NCI-H774 (cell line): Measurements from ENCODE around the gene F2RL1.
"Not testable (repeated sequence)": the region's sequence is repeated elsewhere in the genome, so short reads cannot be mapped to it uniquely, and the experiment has no call there.

Source experiments
- DNase-seq: peaks from one replicate; lab custom pipeline; 2025; lab: John Stamatoyannopoulos, UW

The F2RL1 gene, protein sequence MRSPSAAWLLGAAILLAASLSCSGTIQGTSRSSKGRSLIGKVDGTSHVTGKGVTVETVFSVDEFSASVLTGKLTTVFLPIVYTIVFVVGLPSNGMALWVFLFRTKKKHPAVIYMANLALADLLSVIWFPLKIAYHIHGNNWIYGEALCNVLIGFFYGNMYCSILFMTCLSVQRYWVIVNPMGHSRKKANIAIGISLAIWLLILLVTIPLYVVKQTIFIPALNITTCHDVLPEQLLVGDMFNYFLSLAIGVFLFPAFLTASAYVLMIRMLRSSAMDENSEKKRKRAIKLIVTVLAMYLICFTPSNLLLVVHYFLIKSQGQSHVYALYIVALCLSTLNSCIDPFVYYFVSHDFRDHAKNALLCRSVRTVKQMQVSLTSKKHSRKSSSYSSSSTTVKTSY

DNA sequence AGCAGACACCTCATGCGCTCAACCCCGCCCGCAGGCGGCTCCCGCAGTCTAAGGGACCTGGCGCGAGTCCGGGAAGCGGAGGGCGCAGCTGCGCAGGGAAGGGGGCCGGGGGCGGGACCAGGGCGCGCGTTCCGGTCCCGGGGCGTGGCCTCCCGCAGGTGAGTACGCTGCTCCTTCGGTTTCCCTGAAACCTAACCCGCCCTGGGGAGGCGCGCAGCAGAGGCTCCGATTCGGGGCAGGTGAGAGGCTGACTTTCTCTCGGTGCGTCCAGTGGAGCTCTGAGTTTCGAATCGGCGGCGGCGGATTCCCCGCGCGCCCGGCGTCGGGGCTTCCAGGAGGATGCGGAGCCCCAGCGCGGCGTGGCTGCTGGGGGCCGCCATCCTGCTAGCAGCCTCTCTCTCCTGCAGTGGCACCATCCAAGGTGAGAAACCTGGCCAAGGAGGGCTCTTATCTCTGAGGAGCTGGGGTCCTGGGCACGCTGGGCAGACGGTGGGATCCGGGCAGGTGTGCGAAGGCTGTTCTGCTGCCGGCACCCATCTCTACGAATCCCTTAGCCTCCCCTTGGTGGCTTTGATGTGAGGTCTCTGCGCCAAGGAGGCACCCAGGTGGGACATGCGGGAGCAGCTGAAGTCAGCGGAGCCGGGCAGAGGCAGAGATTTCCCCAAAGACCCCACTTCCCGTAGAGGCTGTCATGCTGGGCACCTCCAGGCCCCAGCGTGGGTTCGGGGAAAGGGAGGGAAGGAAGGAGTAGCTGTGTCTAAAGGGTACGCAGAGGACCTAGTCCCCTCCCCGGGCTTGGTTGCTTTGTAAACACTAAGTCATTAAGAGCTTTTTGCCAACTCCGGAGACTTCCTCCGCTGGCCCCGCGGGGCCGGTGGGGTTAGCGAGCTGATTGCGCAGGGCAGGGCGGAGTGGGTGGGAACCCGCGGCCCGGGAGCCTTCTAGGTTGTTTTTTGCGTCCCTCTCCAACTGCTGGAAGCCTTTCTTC, at the start of gene F2RL1:
F2RL1 (plus strand) TSS at position 187 of the 988 bp plus-strand sequence; CDS start at position 340, 153 bp downstream.
- DNase-seq: peak; percentile 81

DNA sequence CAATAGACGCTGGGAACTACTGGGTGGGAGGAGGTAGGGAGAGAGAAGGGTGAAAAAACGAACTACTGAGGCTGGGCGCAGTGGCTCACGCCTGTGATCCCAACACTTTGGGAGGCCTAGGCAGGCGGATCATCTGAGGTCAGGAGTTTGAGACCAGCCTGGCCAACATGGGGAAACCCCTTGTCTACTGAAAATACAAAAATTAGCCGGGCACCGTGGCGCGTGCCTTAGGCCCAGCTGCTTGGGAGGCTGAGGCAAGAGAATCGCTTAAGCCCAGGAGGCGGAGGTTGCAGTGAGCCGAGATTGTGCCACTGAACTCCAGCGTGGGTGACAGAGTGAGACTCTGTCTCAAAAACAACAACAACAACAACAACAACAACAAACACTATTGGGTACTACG, 47.8 kb upstream of the F2RL1 start:
- not testable (repeated sequence) for DNase-seq

DNA sequence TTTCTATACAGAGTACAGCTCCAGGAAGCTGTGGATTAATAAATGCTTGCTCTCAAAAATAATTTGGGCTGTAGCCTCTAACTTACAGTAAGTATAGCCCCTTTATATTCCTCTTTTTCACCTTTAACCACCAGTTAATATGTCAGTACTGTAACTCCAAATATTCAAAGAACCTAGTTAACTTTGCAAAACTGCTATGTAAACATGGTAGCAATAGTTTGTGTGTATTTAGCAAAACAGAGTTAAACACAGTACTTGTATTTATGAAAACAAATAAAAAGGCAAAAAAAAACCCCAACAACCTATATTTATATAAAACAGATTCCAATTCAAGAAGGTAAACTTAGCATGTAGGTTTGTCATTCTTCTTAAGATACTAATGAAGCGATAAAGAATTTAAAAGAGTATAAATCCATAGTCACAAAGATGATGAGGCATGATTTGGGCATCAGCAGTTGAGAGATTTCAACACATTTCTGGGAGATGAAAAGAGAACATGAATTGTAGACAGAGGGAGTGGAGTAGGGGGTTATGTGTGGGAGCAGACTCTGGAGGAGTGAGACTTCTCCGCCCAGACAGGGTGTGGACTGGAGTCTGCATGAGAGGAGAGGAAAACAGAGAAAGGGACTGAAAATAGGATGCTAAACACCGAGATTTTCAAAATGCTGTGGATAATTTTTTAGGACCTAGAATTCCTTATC, 47.0 kb upstream of the F2RL1 start:
- DNase-seq: no peak

DNA sequence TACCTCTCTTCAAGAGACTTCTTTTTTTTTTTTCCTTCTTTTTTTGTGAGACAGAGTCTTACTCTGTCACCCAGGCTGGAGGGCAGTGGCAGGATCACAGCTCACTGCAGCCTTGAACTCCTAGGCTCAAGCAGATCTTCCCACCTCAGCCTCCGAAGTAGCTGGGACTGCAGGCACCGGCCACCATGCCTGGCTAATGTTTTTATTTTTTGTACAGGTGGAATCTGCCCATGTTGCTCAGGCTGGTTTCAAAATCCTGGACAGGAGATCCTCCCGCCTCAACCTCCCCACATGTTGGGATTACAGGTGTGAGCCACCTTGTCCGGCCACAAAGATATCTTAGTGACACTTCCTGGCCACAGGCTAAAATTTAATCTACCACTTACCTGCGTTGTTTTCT, 42.9 kb upstream of the F2RL1 start:
- no peak for DNase-seq

DNA sequence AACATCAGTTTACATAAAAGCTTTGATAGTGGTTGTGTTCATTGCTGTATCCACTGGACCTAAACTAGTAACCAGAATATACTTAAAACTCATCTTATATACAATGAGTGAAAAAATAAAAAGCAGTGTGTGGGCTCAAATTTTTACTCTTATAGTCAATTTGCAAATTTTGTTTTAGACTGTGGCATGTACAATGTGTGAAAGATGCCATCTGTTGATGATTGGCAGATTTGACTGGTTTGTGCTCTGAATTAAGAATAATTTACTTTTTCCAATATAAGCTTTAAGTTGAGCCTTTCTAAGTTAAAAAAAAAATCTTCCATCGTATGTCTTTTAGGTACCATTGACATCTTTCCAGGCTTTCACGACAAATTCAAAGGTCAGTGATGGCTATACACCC, 42.4 kb upstream of the F2RL1 start:
- no peak for DNase-seq

DNA sequence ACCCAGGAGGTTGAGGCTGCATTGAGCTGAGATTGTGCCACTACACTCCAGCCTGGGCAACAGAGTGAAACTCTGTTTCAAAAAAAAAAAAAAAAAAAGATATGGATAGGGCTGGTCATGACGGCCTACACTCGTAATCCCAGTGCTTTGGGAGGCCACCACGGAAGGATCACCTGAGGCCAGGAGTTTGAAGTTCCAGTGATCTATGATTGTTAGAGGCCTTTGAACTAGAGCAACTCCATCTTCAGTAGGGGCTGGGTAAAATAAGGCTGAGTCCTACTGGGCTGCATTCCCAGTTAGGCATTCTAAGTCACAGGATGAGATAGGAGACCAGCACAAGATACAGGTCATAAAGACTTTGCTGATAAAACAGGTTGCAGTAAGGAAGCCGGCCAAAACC, 38.2 kb upstream of the F2RL1 start:
- not testable (repeated sequence) for DNase-seq

DNA sequence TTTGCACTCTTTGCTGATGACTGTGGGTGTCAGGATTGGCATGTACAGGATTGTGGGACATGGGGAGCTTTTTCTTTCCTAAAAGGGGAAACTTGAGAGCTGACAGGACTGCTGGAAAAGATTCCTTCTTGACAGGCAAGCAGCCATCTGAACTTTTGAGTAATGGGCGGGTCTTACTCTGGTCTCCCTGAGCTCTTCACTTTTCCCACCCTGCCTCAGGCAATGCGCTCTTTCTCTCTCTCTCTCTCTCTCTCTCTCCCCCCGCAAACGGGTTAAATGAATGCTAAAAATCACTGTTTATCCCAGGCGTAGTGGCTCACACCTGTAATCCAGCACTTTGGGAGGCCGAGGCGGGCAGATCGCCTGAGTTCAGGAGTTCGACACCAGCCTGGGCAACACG, 37.1 kb upstream of the F2RL1 start:
- DNase-seq: no peak

DNA sequence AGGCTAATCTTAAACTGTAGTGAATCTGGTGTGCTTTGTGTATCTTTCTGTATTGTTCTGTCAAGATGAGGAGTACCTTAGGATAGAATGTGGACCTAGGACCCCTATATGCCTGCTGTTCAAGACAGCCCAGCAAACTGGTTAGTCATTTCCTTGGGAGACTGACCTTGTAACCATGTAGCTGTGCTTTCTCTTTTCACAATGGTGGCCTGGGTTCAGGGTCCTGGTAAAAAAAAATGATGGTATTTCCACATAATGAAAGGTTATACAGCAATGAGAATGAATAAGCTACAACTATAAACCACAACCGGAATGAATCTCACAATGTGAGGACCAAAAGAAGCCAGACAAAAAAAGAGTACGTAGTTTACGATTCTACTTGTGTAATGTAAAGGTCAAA, 36.4 kb upstream of the F2RL1 start:
- no peak for DNase-seq

DNA sequence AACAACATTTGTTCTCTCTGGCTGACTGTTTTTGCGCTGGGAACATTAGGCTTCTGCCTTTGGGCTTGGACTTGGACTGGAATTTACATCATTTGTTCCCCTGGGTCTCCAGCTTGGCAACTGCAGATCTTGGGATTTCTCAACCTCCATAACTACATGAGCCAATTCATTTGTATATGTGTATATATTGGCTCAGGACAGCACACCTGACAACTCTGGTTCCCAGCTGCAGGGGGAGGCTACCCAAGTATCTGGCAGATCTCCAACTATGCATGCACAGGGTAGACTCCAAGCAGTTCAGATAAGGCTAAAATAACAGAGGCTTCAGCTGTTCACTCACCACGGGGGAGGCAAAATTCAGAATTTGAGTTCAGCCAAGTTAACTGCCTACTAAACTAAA, 31.6 kb upstream of the F2RL1 start:
- peak; percentile 6 for DNase-seq

DNA sequence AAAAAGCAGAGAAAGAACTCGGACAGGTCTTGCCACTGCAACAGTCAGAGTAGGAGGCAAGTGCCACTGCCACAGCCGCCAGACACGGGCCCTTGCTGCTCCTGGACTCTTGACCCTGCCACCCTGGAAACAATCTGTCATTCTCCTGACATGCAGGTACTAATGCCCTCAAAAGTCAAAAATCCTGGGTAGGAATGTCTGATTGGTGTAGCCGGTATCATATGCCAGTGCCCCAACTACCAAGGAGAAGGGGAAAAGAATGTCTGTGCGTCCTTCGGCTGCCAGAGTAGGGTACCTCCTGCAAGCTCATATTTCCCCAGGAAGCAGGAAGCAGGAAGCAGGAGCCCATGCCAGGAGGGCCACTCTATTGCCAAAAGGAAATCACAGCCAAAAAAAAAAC, 30.5 kb upstream of the F2RL1 start:
- no peak for DNase-seq

DNA sequence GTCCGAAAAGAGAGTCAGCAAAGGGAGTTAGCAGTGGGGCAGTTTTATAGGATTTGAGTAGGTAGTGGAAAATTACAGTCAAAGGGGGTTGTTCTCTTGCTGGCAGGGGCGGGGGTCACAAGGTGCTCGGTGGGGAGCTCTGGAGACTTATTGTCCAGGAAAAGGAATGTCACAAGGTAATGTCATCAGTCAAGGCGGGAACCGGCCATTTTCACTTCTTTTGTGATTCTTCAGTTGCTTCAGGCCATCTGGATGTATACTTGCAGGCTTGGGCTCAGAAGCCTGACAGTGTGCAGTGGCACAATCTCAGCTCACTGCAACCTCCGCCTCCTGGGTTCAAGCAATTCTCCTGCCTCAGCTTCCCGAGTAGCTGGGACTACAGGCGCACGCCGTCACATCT, 29.6 kb upstream of the F2RL1 start:
- DNase-seq: not testable (repeated sequence)

DNA sequence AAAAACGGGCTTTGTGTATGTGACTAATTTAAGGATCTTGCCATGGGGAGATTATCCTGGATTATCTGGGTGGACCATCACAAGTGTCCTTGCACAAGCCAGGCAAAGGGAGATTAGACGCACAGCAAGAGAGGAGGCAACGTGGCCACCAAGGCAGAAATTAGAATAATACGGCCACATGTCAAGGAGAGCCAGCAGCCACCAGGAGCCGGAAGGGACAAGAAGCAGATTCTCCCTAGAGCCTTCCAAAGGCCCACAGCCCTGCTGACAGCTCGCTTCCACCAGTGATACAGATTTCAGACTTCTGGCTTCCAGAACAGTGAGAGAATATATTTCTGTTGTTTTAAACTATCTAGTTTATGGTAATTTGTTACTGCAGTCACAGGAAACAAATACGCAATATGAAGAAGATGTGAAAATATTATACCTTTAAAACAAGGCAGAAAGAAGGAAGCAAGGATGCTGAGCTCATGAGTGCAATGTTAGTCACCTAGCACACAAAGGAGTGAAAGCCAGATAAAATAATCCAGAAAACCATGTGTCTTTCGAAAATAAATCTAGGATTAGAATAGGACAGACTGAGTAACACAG, 28.7 kb upstream of the F2RL1 start:
- no peak for DNase-seq

DNA sequence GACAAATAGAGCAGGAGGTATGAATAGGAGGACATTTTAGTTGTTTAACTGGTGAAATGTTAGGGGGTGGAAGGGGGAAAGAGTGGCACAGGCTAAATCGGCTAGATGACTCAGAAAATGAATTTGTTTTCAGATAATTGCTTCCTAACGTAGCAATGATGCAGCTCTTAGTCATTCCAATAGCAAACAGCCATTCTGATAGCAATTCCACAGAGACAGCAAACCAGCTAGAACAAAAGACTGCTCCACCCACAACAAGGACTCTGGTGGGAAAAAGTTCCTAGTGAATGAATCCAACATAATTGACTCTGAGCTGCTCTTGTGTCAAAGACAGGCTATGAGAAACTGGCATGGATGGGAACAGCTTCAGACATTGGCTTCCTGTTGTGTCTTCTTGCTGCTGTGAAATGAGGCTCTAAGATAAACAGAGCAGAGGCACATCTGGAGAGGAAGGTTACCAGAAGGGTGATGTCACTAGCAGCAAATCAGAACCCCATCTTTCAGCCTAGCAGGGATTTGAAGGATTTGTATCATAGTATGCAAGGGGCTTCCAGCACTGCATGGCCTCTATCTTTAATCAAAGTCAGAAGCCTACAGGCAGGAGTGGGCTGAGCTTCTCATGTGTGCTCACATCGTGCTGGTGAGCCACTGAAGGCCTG, 28.1 kb upstream of the F2RL1 start:
- no peak for DNase-seq

DNA sequence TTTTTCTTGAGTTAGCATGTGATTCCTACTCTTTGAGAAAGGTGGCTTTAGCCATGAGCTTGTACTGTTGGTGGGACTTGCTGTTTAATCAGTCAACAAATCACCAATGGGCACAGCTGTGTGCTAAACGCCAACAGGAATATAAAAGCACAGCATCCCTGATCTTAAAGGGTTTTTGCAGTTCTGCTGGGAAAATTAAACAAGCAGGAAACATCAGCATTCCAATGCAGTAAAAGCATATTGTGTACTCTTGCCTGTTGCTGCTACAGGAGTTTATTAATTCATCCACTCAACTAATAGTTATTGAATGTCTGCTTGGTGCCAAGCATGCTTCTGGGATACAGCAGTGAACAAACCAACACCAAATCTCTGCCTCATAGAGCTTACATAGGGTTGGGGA, 27.4 kb upstream of the F2RL1 start:
- no peak for DNase-seq

DNA sequence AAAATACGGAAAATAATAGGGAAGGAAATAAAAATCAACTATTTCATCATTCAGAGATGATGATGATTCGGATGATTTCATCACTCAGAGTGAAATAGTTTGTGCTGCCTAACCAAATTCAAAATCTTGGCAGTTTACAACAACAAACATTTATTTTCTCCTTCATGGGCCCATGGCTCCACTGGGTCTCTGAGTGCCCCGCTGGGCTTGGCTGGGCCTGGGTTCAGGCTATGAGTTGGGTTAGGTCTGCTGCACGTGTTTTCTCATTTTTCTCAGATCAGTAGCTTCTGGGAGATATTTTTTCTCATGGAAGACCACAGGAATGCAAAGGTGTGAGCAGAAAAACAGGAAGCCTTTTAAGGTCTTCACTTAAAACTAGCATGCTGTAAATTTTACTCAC, 24.0 kb upstream of the F2RL1 start:
- no peak for DNase-seq

DNA sequence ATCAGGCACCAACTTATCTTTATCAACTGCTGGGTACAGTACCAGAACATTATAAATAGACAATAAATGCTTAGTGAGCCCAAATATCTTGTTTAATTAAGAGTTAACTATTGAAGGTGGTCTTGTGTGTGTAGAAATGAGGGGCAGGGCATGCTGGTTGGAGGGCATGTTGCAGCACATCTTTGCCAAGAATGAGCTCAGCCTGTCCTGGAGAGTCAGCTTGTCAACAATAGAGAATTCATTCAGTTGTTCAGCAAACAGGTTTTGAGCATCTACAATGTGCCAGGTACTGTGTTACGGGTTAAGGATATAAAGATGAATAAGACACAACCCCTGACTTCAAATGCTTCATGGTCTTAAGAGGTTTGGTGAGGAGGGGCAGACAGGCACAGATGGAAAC, 19.2 kb upstream of the F2RL1 start:
- DNase-seq: no peak

DNA sequence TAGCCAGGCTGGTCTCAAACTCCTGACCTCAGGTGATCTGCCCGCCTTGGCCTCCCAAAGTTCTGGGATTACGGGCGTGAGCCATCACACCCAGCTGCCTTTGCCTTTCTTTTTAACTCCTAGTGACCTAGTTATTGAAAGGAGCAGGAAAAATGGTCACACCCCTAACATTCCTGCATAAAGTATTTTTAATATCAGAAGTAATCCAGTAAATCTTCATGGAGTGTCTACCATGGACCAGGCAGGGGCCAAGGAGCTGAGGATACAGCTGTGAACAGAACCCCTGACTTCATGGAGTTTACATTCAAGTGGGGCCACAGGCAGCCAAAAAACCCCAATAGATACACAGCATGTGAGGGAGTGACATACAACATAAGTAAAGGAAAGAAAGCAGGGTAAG, 18.3 kb upstream of the F2RL1 start:
- DNase-seq: no peak

DNA sequence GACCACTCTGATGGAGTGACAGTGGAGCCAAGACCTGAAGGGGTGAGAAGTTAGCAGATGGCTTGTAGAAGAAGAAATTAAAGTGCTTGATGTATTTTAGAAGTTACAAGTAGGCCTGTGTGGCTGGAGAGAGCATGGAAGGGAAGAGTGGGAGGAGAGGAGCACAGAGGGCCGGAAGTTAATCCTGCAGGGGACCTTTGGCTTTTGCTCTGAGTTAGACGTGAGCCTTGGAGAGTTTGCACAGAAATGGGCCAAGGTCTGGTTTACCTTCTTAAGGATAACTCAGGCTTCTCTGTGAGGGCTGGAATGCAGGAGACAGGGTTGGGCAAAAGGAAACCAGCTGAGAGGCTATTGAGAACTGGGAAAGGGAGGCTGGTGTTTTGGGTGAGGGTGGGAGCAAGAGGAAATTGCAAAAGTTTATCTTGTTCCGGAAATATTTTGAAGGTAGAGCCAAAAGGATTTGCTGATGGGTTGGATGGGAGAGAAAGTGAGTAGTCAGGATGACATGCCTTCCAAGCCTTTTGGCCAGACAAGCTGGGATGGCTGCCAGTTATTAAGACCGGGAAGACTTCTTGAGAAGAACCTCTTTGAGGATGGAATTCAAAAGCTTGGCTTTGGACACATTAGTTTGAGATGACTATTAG, 17.5 kb upstream of the F2RL1 start:
- DNase-seq: no peak

DNA sequence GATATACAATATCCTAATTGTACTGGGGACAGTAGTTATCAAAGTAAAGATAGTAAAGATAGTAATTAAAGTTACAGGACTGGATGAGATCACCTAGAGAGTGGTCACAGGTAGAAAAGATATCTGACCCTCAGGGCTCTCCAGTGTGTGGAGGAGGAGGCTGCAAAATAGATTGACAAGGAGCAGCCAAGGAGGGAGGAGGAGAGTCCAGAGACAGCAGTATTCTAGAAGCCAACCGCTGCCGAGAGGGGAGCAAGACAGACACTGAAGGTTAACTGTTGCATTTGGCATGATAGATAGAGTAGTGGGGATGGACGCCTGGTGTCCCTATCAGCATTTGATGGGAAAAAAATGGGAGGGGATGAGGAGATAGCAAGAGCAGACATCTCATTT, 17.0 kb upstream of the F2RL1 start:
- no peak for DNase-seq

DNA sequence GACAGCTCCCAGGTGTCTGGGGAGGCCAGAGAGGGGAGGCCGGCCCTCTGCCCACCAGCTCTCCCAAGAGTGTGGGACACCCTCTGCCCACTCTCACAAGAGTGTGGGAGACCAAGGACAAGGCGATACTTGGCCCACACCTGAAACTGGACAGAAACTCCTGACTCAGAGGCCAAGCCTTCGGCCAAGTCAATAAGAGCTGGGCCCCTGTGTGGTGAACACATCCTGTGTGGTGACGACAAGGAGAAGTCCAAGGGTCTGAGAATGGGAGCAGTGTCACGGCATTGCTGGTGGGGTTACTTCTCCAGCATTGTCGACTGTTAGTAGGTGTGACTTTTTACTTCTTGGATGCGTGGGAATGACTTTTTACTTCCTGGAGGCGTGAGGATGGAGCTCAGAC, 14.6 kb upstream of the F2RL1 start:
- DNase-seq: no peak
